GM12892 (cell line): ENCODE results near the gene ST3GAL3.

Experiments used
- DNase-seq: peaks from one replicate; pipeline ENCODE4 v3.0.0; 2011; ENCODE audit not compliant: insufficient read length
- FAIRE-seq: peaks from 2 replicates; lab custom pipeline; 2011; peaks lifted over from hg19 to GRCh38; lab: Jason Lieb, UNC
- POLR2A ChIP-seq: IDR thresholded peaks from 2 replicates; pipeline ENCODE4 v1.6.1; 2011; ENCODE audit warnings: low read depth, low read length, control low read depth
- POLR2AphosphoS5 ChIP-seq: IDR thresholded peaks from 2 replicates; pipeline ENCODE4 v1.6.1; 2011; ENCODE audit warnings: low read depth, low read length, control low read depth
- TAF1 ChIP-seq: IDR thresholded peaks from 2 replicates; pipeline ENCODE4 v1.6.1; 2011; ENCODE audit warnings: low read depth, mild to moderate bottlenecking, control low read depth, low read length, borderline replicate concordance

The ST3GAL3 gene

GRCh38 chr1:43868741-43869067, 161.4 kb downstream of the ST3GAL3 start:
- DNase-seq (no peak), FAIRE-seq (no peak)
- TF ChIP-seq TAF1, result no peak
- TF ChIP-seq POLR2A, result no peak
- no peak for TF ChIP-seq POLR2AphosphoS5

- DNase-seq, result no peak
- TF ChIP-seq POLR2A (no peak), TAF1 (no peak), POLR2AphosphoS5 (no peak)
- no peak for FAIRE-seq
Observed at GRCh38 chr1:43870306-43870705, 163.0 kb downstream of the ST3GAL3 start.

- FAIRE-seq (no peak), DNase-seq (no peak)
- TF ChIP-seq POLR2A (no peak), POLR2AphosphoS5 (no peak), TAF1 (no peak)
Observed at GRCh38 chr1:43871181-43871910, 164.0 kb downstream of the ST3GAL3 start.

GRCh38 chr1:43872280-43872679, 164.9 kb downstream of the ST3GAL3 start:
- no peak for TF ChIP-seq POLR2A
- no peak for TF ChIP-seq TAF1
- TF ChIP-seq POLR2AphosphoS5, result no peak
- DNase-seq (no peak), FAIRE-seq (no peak)

- TF ChIP-seq TAF1 (no peak), POLR2A (no peak), POLR2AphosphoS5 (no peak)
- DNase-seq (no peak), FAIRE-seq (no peak)
Observed at GRCh38 chr1:43873851-43874250, 166.5 kb downstream of the ST3GAL3 start.

- FAIRE-seq (no peak), DNase-seq (no peak)
- no peak for TF ChIP-seq TAF1
- no peak for TF ChIP-seq POLR2A
- no peak for TF ChIP-seq POLR2AphosphoS5
Observed at GRCh38 chr1:43874716-43875115, 167.4 kb downstream of the ST3GAL3 start.

GRCh38 chr1:43875331-43875730, 168.0 kb downstream of the ST3GAL3 start:
- TF ChIP-seq POLR2A (no peak), POLR2AphosphoS5 (no peak), TAF1 (no peak)
- DNase-seq, result no peak
- FAIRE-seq, result no peak

GRCh38 chr1:43877101-43877500, 169.8 kb downstream of the ST3GAL3 start:
- FAIRE-seq (no peak), DNase-seq (no peak)
- TF ChIP-seq POLR2A (no peak), TAF1 (no peak)

- FAIRE-seq (no peak), DNase-seq (no peak)
- no peak for TF ChIP-seq TAF1
- no peak for TF ChIP-seq POLR2A
- no peak for TF ChIP-seq POLR2AphosphoS5
Observed at GRCh38 chr1:43878440-43878839, 171.1 kb downstream of the ST3GAL3 start.

- FAIRE-seq, result no peak
- DNase-seq, result no peak
- no peak for TF ChIP-seq TAF1
Observed at GRCh38 chr1:43878854-43879253, 171.5 kb downstream of the ST3GAL3 start.

GRCh38 chr1:43879414-43879813, 172.1 kb downstream of the ST3GAL3 start:
- FAIRE-seq, result no peak
- TF ChIP-seq TAF1 (no peak), POLR2AphosphoS5 (no peak), POLR2A (no peak)
- no peak for DNase-seq

GRCh38 chr1:43879996-43880395, 172.7 kb downstream of the ST3GAL3 start:
- no peak for FAIRE-seq
- DNase-seq, result no peak
- TF ChIP-seq POLR2AphosphoS5 (no peak), TAF1 (no peak), POLR2A (no peak)

- DNase-seq (no peak), FAIRE-seq (no peak)
- TF ChIP-seq TAF1, result no peak
- no peak for TF ChIP-seq POLR2AphosphoS5
- TF ChIP-seq POLR2A, result no peak
Observed at GRCh38 chr1:43880604-43881003, 173.3 kb downstream of the ST3GAL3 start.
